GM13977 (cell line): ENCODE data around the gene VAT1L.

Source experiments
- DNase-seq: peaks from one replicate; pipeline ENCODE4 v3.0.0; 2012; ENCODE audit warnings: low spot score
- in situ Hi-C: fragments of 300-500 bp; cut with MboI; formaldehyde crosslinking; loops from one replicate; pipeline ENCODE4 v1.12.0; 2022; ENCODE audit warnings: low sequenced_read_pairs, low pct_unique_long_range_greater_than_20kb, mixed read lengths, inconsistent platforms; ENCODE audit not compliant: unreplicated experiment
- TF ChIP-seq, protein P1 (sequence below): IDR thresholded peaks from 2 replicates; pipeline ENCODE4 v1.5.1; 2012; ENCODE audit warnings: mild to moderate bottlenecking, control low read depth; ENCODE audit not compliant: insufficient read depth; ENCODE audit errors: extremely low read depth, missing control alignments

The VAT1L gene

GRCh38 chr16:78024159-78024558, 235.8 kb downstream of the VAT1L start:
- no peak for DNase-seq
- in situ Hi-C loops, result no loop called here
- TF ChIP-seq, protein P1, sequence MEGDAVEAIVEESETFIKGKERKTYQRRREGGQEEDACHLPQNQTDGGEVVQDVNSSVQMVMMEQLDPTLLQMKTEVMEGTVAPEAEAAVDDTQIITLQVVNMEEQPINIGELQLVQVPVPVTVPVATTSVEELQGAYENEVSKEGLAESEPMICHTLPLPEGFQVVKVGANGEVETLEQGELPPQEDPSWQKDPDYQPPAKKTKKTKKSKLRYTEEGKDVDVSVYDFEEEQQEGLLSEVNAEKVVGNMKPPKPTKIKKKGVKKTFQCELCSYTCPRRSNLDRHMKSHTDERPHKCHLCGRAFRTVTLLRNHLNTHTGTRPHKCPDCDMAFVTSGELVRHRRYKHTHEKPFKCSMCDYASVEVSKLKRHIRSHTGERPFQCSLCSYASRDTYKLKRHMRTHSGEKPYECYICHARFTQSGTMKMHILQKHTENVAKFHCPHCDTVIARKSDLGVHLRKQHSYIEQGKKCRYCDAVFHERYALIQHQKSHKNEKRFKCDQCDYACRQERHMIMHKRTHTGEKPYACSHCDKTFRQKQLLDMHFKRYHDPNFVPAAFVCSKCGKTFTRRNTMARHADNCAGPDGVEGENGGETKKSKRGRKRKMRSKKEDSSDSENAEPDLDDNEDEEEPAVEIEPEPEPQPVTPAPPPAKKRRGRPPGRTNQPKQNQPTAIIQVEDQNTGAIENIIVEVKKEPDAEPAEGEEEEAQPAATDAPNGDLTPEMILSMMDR, result no peak

DNA sequence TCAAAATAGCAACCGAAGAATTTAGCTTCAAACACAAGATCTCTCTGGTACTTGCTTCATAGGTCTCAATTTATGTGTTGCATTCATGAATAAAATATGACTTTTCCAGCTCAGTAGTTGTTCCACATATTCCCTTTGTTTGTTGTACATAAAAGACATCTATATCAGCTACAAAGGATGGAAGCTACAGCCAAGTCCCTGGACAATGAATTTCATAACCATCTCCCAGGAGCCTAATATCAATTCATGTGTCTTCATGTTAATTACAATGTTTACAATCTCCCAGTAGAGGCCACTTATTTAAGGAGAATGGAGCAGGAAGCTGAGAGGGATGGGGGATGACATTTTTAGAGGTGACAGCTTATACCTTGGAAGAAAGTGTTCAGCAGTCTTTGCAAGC, 237.3 kb downstream of the VAT1L start:
- in situ Hi-C loops, result no loop called here
- TF ChIP-seq, protein P1, result no peak
- no peak for DNase-seq

- in situ Hi-C loops, result no loop called here
- DNase-seq, result no peak
- TF ChIP-seq, protein P1, result no peak
Observed at GRCh38 chr16:78028018-78028417, 239.7 kb downstream of the VAT1L start.
